Neural progenitor cell (in vitro differentiated cells): ENCODE measurements around the gene ABCC3.

Experiments used
- EZH2phosphoT487 ChIP-seq: fragments of 200-600 bp; sonication (generic); IDR thresholded peaks from 2 replicates; pipeline ENCODE4 v1.6.1; 2017; ENCODE audit warnings: antibody characterized with exemption
- TF ChIP-seq, protein P1 (sequence below): fragments of 200-600 bp; sonication (generic); IDR thresholded peaks from 2 replicates; pipeline ENCODE4 v1.5.1; 2017; ENCODE audit warnings: antibody characterized with exemption, mild to moderate bottlenecking

DNA sequence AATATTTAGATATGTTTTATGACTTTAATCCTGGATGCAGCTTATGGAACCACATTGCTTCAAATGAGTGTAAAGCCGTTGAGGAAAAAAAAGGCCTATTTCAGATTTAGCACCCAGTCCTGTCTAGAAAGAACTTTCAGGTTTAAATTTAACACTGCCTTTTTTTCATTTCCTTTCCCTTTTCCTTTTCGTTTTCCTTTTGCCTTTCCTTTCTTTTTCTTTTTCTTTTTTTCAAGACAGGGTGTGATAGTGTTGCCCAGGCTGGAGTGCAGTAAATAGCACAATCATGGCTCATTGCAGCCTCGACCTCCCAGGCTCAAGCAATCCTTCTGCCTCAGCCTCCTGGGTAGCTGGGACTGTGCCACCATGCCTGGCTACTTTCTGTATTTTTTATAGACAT lies 100.6 kb downstream of the ABCC3 start:
- TF ChIP-seq EZH2phosphoT487, result no peak
- TF ChIP-seq, protein P1, sequence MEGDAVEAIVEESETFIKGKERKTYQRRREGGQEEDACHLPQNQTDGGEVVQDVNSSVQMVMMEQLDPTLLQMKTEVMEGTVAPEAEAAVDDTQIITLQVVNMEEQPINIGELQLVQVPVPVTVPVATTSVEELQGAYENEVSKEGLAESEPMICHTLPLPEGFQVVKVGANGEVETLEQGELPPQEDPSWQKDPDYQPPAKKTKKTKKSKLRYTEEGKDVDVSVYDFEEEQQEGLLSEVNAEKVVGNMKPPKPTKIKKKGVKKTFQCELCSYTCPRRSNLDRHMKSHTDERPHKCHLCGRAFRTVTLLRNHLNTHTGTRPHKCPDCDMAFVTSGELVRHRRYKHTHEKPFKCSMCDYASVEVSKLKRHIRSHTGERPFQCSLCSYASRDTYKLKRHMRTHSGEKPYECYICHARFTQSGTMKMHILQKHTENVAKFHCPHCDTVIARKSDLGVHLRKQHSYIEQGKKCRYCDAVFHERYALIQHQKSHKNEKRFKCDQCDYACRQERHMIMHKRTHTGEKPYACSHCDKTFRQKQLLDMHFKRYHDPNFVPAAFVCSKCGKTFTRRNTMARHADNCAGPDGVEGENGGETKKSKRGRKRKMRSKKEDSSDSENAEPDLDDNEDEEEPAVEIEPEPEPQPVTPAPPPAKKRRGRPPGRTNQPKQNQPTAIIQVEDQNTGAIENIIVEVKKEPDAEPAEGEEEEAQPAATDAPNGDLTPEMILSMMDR, result no peak
